GM23338 (cell line): ENCODE results near the gene CD48. TPM values are rescaled to one million over a fixed set of nuclear protein-coding genes. Genes with fewer than 3 reads are reported as not detected.

ENCODE experiments used
- ATAC-seq: fragments of 200-7000 bp; cut with Tn5 transposase; 3 replicates; pipeline ENCODE4 v1.9.1; 2020
- DNase-seq: peaks from one replicate; pipeline ENCODE4 v3.0.0-alpha.2; 2015; ENCODE audit warnings: low spot score
- H2AFZ ChIP-seq: fragments of 200-600 bp; sonication (generic); 2 replicates; pipeline ENCODE4 v1.8.0; 2016; ENCODE audit warnings: antibody characterized with exemption, mild to moderate bottlenecking, moderate library complexity
- H3F3A ChIP-seq: fragments of 200-600 bp; sonication (generic); replicated peaks from 2 replicates; pipeline ENCODE4 v1.8.0; 2017; ENCODE audit warnings: antibody characterized with exemption, mixed run types, low read depth
- H3K27ac ChIP-seq: fragments of 200-600 bp; sonication (generic); 2 replicates; pipeline ENCODE4 v1.6.1; 2016; ENCODE audit warnings: low read depth
- H3K27me3 ChIP-seq: fragments of 200-600 bp; sonication (generic); 2 replicates; pipeline ENCODE4 v1.8.0; 2016; ENCODE audit warnings: mild to moderate bottlenecking, mixed run types, moderate library complexity; ENCODE audit not compliant: insufficient read depth
- H3K36me3 ChIP-seq: fragments of 200-600 bp; sonication (generic); 2 replicates; pipeline ENCODE4 v1.8.0; 2016; ENCODE audit warnings: mild to moderate bottlenecking; ENCODE audit not compliant: insufficient read depth
- H3K4me1 ChIP-seq: fragments of 200-600 bp; sonication (generic); 2 replicates; pipeline ENCODE4 v1.8.0; 2016; ENCODE audit warnings: mild to moderate bottlenecking, moderate library complexity; ENCODE audit not compliant: insufficient read depth
- H3K4me2 ChIP-seq: fragments of 200-600 bp; sonication (generic); 2 replicates; pipeline ENCODE4 v1.7.1; 2017; ENCODE audit warnings: mixed run types
- H3K4me3 ChIP-seq: fragments of 200-600 bp; sonication (generic); 2 replicates; pipeline ENCODE4 v1.6.1; 2016; ENCODE audit warnings: mixed run types
- H3K79me2 ChIP-seq: fragments of 200-600 bp; sonication (generic); replicated peaks from 2 replicates; pipeline ENCODE4 v1.8.0; 2017; ENCODE audit warnings: mild to moderate bottlenecking; ENCODE audit not compliant: insufficient read depth
- H3K9me2 ChIP-seq: fragments of 200-600 bp; sonication (generic); 2 replicates; pipeline ENCODE4 v1.8.0; 2017; ENCODE audit not compliant: insufficient read depth
- H4K20me1 ChIP-seq: fragments of 200-600 bp; sonication (generic); replicated peaks from 2 replicates; pipeline ENCODE4 v1.8.0; 2017; ENCODE audit warnings: mild to moderate bottlenecking; ENCODE audit not compliant: insufficient read depth
- H3K27ac Mint-ChIP-seq: 2 replicates; pipeline ENCODE4 v1.8.0; 2020; ENCODE audit warnings: inconsistent platforms, mild to moderate bottlenecking, moderate library complexity, mixed read lengths
- H3K27me3 Mint-ChIP-seq: 3 replicates; pipeline ENCODE4 v1.8.0; 2022; ENCODE audit warnings: low read depth, mild to moderate bottlenecking, moderate library complexity, mixed read lengths, inconsistent platforms; ENCODE audit not compliant: insufficient read depth, poor library complexity
- H3K36me3 Mint-ChIP-seq: 3 replicates; pipeline ENCODE4 v1.8.0; 2021; ENCODE audit warnings: low read depth, mild to moderate bottlenecking, inconsistent platforms, moderate library complexity, mixed read lengths
- H3K4me1 Mint-ChIP-seq: 3 replicates; pipeline ENCODE4 v1.8.0; 2020; ENCODE audit warnings: mild to moderate bottlenecking, inconsistent platforms, mixed read lengths
- H3K4me3 Mint-ChIP-seq: 3 replicates; pipeline ENCODE4 v1.8.0; 2021; ENCODE audit warnings: moderate library complexity, mild to moderate bottlenecking, inconsistent platforms, mixed read lengths
- H3K9me3 Mint-ChIP-seq: 3 replicates; pipeline ENCODE4 v1.8.0; 2020; ENCODE audit warnings: moderate library complexity, mild to moderate bottlenecking, inconsistent platforms, mixed read lengths
- CREB1 ChIP-seq: fragments of 250-450 bp; sonication (Bioruptor Pico); IDR thresholded peaks from 2 replicates; pipeline ENCODE4 v1.5.0; 2020; ENCODE audit warnings: low read depth, mild to moderate bottlenecking, moderate library complexity
- CTCF ChIP-seq, 2 experiments: fragments of 200-600 bp in 1 of 2; sonication (generic) in 1 of 2; conservative IDR thresholded peaks; 2 replicates each; pipeline versions ENCODE4 v1.5.1 to v1.6.1; 2016 to 2017; ENCODE audit warnings: antibody characterized with exemption in 2 of 2, low read depth in 2 of 2, mild to moderate bottlenecking in 2 of 2, moderate library complexity in 1 of 2
- ETS1 ChIP-seq: IDR thresholded peaks from 2 replicates; pipeline ENCODE4 v1.6.1; 2016; ENCODE audit warnings: antibody characterized with exemption
- EZH2 ChIP-seq: fragments of 200-600 bp; sonication (generic); IDR thresholded peaks from one replicate; pipeline ENCODE4 v1.8.0; 2017; ENCODE audit warnings: antibody characterized with exemption, mild to moderate bottlenecking, low read depth; ENCODE audit not compliant: unreplicated experiment
- EZH2phosphoT487 ChIP-seq: fragments of 200-600 bp; sonication (generic); IDR thresholded peaks from one replicate; pipeline ENCODE4 v1.8.1; 2018; ENCODE audit warnings: antibody characterized with exemption; ENCODE audit not compliant: unreplicated experiment
- JUNB ChIP-seq: IDR thresholded peaks from one replicate; pipeline ENCODE4 v1.6.1; 2016; ENCODE audit warnings: antibody characterized with exemption; ENCODE audit not compliant: unreplicated experiment
- NANOG ChIP-seq: IDR thresholded peaks from 2 replicates; pipeline ENCODE4 v1.6.1; 2016; ENCODE audit warnings: antibody characterized with exemption, borderline replicate concordance
- POLR2AphosphoS5 ChIP-seq: IDR thresholded peaks from 2 replicates; pipeline ENCODE4 v1.6.1; 2016; ENCODE audit warnings: antibody characterized with exemption, low read depth
- REST ChIP-seq: IDR thresholded peaks from one replicate; pipeline ENCODE4 v1.6.1; 2018; ENCODE audit warnings: antibody characterized with exemption; ENCODE audit not compliant: unreplicated experiment
- STAT1 ChIP-seq: IDR thresholded peaks from one replicate; pipeline ENCODE4 v1.6.1; 2016; ENCODE audit warnings: antibody characterized with exemption; ENCODE audit not compliant: unreplicated experiment
- ZNF114 ChIP-seq: fragments of 250-450 bp; sonication (Bioruptor Pico); IDR thresholded peaks from 2 replicates; pipeline ENCODE4 v1.5.0; 2020; ENCODE audit warnings: mild to moderate bottlenecking, moderate library complexity
- ZNF331 ChIP-seq: fragments of 250-450 bp; sonication (Bioruptor Pico); IDR thresholded peaks from 2 replicates; pipeline ENCODE4 v1.5.0; 2020; ENCODE audit warnings: low read depth, mild to moderate bottlenecking, moderate library complexity
- ZNF462 ChIP-seq: fragments of 250-450 bp; sonication (Bioruptor Pico); IDR thresholded peaks from 2 replicates; pipeline ENCODE4 v1.5.0; 2020; ENCODE audit warnings: mild to moderate bottlenecking, moderate library complexity
- polyA plus RNA-seq: library from polyadenylated mRNA; unstranded; fragments of >200 nt; fragmentation: Nextera tagmentation; extraction: Ambion mirVana; gene quantifications from 2 replicates; pipeline ENCODE4 v1.2.1, GENCODE V29; 2016
- total RNA-seq: library from RNA; depleted of rRNA; stranded (reverse); fragments of >200 nt; shearing (Covaris generic); gene quantifications from 2 replicates; pipeline ENCODE4 v1.2.3, GENCODE V29; 2014

CD48 gene
- total and polyA plus RNA-seq, 2 experiments from 2014 or later: 0.34 to 0.45 TPM

- no peaks in the 10 kb centered on the region; the same call in 2 of the 3 replicates for H3K4me1 Mint-ChIP-seq
- Histone ChIP-seq H3K27ac (no peak overlapping the region), H2AFZ (no peak overlapping the region), H3F3A (no peaks in the 10 kb centered on the region), H4K20me1 (no peaks in the 10 kb centered on the region), H3K36me3 (no peaks in the 10 kb centered on the region), H3K4me1 (no peaks in the 10 kb centered on the region), H3K4me3 (no peak overlapping the region), H3K9me2 (peaks cover 14% of the 10 kb centered on the region; the same call in 1 of the 2 replicates), H3K79me2 (no peaks in the 10 kb centered on the region), H3K4me2 (no peak overlapping the region), H3K27me3 (no peaks in the 10 kb centered on the region)
- H3K27ac Mint-ChIP-seq: no peak overlapping the region
- ATAC-seq (no peak), DNase-seq (no peak)
- no peaks in the 10 kb centered on the region for H3K36me3 Mint-ChIP-seq
- H3K4me3 Mint-ChIP-seq: no peak overlapping the region
- no peaks in the 10 kb centered on the region; the same call in 2 of the 3 replicates for H3K9me3 Mint-ChIP-seq
- TF ChIP-seq POLR2AphosphoS5: no peak
- TF ChIP-seq NANOG: no peak
- no peak for TF ChIP-seq CREB1 (CRISPR knock-in tag)
- TF ChIP-seq ZNF462 (CRISPR knock-in tag): no peak
- no peak for TF ChIP-seq ZNF114 (CRISPR knock-in tag)
- TF ChIP-seq EZH2: no peak
- no peak for TF ChIP-seq REST
- TF ChIP-seq EZH2phosphoT487: no peak
- TF ChIP-seq STAT1: no peak
- TF ChIP-seq CTCF (conservative IDR thresholded peaks at IDR 0.05; ENCODE audit: low read depth in 2 of 2): no peak
- no peak for TF ChIP-seq ZNF331 (CRISPR knock-in tag)
- TF ChIP-seq ETS1: no peak
- no peak for TF ChIP-seq JUNB
- peaks cover 3% of the 10 kb centered on the region for H3K27me3 Mint-ChIP-seq
Observed at GRCh38 chr1:160753594-160753993, 42.0 kb upstream of the CD48 start.
